Measurements from ENCODE around the gene ADIPOR2.
A peak's percentile ranks its signal among the peaks of the same experiment; 100 is the strongest.

The ADIPOR2 gene

DNA sequence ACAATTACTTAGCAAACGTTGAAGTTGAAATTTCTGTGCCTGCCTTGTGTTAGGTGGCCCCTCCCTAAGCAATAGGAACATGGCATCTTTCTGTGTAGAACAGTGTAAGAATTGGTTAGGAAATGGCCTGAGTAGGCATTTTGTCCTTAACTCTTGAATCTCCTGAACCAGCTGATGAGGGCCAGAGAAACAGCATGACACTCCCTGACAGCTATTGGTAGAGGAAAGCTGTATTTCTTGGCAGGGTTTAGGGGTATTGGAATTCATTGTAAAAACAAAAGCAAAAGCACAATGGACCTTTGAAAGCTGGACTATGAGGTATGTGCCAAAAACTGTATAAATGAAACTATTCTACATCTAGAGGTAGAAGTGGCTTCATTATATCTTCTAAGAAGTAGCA, 88.9 kb downstream of the ADIPOR2 start:
- DNase-seq: no peak

DNA sequence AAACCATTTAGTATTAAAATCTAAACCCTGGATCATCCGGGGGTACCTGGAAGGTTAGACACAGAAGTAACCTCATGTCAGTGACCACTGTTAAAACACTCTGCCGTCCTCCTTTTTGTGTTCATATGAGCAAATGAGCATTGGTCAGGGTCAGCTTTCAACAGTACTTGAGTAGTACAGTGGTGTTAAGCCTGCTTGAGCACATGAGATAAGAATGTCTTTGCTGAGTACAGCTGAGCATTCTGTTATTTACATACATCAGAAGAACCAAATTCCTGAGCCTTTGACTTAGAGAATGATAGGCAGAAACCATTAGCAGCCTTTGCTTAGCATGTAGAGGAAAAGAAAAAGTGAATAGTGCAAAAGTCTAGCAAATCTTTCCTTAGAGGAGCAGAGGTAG, 90.9 kb downstream of the ADIPOR2 start:
- DNase-seq: no peak

DNA sequence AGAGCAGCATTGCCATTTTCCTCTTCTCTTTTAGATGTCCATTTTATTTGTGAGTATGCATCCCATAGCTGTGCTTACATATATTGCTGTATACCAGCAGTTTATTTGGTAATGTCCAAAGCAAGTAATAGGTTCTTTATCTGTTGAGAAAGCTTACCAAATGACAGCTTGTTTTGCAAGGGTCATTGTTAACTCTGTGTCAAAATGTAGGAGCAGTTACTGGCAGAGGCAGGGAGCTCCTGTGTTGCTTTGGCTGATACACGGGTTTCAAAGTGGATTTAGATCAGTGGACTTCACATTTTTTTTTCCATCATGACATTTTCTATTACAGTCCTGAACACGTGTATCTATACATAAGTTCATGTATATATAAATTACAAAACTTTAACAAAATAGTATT, 91.3 kb downstream of the ADIPOR2 start:
- no peak for DNase-seq

DNA sequence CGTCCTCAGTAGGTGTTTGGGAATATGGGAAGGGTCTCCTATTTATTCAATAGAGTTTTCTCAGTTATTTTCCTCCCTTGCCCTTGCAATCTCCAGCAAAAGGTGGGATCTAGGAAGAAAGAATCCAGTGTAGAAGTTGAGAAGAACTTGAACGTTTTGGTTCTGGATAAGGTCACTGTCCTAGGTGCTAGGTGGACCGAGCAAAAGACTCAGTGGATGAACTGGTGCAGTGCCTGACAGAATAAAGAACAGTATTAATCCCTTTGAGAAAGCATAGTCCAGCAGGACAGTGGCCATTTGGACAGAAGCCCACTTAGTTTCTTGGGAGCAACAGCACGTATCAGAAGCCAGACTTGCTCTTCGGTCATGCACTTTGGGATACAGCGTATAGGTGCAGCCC, 96.8 kb downstream of the ADIPOR2 start:
- no peak for DNase-seq

DNA sequence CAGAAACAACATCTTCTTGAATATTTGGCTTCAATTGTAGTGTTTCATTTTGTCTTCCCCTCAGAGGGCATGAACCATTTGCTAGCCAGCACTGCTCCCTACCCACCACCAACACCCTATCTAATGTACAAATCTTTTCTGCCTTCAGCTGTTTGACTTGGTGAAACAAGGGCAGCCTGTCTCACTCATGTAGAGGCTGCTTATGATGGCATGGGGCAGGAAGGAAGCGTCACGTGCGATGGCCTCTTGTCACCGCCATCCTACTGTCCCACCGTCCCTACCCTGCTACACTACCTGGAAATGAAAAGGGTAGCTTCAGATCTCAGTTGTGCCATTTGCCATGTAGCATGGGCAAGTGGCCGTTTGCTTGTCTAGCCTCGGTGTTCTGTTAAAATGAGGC, 99.6 kb downstream of the ADIPOR2 start:
- no peak for DNase-seq

DNA sequence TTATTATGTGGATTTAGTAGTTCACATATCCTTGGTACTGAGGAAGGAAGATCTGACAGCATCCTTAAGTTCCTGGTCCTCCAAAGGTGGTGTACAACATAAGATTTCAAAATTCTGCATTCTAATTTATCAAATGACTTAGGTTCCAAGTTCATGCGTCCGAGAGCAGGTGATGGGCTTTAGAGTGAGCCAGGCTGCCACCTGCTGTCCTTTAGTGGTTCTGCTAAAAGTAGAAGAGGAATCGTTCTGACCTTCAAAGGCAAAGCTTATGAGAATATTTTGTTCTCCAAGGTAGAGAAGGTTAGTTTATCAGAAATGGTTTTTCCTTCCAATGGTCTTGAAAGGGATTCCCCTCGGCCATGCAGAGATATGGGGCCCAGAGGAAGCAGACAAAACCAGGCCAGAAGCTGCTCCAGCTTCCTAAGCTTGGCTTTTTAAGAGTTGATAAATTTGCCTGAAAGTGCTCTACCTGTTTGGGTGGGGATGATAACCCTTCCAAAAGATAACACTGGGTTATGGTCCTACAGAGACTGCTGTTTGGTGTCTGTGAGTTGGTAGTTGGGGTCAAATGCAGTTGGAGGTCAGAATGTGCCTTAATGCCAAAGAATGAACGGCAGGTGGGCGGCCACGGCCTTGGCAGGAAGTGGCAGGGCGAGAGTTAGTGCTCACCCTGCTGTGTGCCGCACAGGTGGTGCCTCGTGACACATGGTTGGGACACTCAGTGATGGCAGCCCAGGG, 100.4 kb downstream of the ADIPOR2 start:
- peak; percentile 49 to 62 for DNase-seq

DNA sequence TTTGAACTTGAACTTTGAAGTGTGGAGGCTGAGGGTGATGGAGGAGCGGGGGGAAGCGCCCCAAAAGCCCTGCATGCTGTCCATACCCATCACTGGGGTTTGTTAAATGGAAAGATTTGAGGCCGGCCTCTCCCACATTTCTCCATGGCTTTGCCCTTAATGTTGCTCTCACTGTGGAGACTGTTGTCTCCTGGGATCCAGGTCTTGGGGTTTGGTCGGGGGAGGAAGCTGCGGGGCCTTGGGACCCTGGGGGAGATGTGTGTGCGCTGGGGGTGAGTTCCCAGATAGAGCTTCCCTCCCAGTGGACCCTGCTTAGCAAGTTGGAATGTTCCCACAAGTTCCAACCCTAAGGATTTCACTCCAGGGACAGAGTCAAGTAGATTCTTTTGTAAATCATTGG, 101.5 kb downstream of the ADIPOR2 start:
- no peak for DNase-seq

DNA sequence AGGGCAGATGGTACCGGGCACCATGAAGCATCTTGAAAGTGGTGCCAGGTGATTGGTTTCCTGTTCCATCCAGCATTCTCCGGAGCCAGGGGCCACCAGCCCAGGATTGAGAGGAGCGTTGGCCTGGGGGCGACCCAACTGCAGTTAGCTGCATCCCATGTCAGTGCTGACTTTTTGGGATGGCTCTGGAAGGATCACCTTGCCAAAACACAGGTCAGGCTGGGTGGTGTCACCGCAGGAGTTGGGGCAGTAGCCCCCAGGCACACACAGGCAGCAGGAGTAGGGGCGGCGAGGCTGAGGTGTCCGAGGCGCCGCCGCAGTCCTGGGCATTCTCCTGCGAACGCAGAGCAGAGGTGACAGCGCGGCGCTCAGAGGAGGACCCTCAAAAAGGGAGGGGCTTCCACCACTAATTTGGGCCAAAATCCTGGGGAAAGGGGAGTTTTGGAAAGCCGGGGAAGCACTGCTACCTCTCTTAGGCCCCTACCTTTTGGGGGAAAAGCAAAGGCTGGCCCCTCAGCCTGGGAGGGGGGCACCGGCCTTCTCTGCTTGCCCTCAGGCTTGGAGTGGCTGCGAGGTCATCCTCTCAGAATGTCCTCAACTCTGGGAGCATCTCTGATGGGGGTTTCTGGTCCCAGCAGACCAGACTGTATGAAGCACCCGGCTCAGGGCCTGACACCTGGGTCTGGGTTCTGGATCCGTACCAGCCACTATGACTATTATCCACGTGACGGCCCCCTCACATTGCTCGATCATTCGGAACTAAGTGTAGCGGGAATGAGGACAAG, 102.7 kb downstream of the ADIPOR2 start:
- DNase-seq: no peak

DNA sequence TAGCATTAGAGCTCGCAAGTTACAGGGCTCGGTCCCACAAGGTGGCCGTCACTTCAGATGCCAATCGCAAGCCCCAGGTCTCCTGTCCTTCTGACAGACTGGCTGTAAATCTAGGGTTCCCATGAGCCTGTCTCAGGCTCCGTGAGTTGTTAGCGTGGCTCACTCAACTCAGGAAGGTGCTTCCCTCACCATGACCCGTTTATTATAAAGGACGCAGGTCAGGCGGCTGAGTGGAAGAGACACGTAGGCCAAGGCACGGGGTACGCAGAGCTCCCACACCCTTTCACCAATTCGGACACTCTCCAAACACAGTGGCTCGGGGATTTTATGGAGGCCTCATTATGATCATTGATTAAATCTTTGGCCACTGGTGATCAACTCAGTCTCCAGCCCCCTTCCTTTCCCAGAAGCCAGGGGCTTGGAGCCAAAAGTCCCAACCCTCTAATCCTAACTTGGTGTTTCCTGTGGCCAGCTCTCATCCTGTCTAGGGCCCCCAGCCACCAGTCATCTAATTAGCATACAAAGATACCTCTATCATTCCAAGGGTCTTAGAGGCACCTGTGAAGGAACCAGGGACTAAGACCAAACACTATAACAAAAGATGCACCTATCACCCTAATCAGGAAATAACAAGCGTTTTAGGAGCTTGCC, 103.7 kb downstream of the ADIPOR2 start:
- DNase-seq: no peak

DNA sequence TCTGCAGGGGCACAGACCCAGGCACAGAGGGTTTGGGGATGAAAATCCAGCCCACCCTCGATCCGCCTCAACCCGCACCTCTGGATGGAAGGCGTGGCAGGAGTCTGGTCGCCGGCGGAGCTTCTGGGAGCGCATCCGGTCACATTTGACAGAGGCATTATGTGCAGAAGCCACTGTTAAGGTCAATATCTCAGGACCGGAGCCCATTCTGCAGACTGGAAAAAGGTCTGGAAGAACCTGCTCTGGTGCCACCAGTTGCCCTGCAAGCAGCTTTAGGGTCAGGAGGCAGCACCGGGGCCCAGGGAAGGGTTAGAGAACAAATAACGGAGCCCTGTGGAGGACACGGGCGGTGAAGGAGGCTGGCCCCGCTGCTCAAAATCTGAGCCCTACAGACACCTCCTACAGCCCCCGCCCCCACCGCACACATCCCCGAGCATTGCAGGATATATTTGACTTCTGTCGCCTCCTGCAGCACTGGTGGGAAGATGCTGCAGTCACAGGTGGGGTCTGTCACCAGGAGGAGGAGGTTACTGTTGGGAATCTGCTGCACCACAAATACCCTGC, 104.4 kb downstream of the ADIPOR2 start:
- DNase-seq: no peak

DNA sequence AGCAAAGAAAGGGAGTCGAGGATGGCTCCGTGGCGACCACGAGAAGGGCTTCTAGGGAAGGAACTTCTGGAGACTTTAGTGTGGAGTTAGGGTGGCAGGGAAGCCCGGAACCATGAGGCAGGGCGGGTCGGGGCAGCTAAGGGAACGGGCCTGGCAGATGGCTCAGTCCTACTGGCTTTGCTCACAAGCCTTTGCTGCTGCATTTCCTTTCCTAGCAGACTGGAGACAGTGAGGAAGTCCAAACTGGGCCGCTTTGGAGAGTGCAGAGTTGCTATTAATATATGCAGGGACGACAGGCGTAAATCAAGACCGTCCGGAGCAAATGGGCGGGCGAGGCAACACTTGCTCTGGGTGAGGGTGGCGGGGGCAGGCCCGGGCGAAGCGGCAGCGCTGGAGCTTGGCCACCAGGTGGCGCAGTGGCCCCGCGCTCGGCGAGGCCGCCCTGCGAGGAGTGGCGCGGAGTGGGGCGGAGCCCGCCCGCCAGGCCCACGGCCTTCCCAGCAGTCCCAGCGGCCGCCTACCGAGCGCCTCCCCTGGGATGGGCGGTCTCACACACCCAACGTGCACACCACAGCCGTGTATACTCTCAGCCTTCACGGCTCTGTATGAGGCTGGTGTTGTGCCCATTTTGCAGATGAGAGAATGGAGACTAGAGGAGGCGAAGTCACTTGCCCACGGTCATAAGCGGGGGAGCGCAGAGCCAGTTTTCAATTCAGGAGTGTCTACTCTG, 105.1 kb downstream of the ADIPOR2 start:
- DNase-seq: peak; percentile 94

DNA sequence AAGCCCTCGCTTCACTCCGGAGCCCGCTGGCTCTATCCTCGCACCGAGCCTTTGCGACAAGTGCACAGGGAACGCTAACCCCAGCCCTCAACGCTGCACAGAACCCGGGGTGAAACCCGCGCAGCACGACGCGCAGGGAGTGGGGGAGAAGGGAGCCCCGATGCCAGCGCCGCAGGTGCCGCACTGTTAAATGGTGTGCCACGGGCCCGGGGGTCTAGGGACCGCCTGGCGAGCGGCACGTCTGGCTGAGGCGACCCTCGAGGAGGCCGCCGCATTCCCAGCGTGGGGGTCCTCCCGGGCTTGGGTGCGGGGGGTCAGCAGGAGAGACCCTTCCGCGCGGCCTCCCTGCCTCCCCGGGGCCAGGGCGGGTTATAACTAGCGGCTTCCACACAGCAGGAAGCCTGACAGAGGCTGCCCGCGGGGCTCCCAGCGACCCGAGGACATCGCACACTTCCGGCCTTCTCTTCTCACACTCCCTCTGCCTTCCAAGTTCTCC, 105.7 kb downstream of the ADIPOR2 start:
- peak; percentile 43 to 47 for DNase-seq

DNA sequence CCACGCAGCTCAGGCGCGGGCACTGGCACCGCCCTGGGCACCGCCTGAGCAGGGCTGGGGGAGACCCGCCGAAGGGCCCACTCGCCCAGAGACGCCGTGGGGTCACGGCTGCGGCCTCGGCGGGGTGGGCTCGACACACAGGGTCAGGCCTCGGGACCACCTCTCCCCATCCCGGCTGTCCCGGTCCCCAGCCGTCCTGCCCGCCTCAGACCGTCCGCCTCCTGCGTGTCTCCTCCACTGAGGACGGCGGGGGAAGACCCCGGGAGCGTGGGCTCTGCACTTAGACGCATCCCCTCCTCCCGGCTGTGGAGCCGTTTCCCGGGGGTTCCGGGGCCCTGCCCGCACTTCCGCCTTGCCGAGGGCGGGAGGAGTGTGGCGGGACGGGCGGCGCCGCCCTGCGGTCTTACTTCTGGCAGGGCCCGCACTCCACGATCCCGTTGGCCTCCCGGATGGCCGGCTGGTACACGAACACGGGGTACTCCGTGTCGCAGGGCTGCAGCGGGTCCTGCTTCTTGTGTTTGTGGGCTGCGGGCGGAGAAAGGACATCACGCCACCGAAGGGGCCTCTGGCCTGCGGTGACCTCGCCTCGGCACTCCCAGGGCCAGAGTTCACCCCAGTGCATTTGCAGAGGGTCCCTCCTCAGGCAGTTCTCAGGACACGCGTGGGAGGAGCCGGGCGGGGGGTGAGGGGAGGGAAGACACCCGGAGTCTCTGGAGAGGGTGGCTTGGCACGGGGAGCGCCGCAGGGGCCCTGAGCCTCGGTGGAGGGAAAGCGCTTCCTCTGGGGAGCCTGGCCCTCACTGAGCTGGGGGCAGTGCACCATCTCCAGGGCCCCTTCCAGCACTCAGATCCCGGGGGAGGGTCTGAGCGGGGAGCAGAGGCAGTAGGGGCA, 106.4 kb downstream of the ADIPOR2 start:
- peak; percentile 52 to 65 for DNase-seq

DNA sequence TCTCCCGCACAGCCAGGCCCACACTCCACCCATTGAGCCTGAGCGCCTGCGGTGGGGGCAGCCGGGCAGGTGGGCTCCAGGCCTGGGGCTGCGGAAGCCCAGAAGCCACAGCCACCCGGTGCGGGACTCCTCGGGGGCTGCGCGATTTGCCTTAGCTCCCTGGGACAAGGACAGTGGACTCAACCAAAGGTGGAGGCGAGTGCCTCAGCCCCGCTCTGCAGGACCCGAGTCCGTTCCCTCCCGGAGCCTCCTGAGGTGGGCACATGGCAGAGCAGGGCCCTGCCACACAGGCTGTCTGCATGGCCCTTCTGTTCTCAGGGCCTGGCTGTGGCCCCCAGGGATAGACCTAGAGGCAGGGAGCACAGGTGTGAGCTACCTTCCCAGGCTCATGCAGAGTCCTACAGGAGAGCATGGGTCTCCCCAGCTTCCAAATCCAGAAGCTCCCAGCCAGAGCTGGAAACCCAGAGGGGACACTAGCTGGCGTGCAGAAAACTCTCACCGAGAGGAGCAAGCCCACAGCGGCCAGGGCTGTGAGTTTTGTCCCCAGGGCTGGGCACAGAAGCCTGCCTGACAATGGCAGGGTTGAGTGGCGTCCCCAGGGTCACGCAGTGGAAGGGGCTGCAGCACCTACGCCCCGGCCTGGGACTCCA, 107.2 kb downstream of the ADIPOR2 start:
- DNase-seq: no peak

DNA sequence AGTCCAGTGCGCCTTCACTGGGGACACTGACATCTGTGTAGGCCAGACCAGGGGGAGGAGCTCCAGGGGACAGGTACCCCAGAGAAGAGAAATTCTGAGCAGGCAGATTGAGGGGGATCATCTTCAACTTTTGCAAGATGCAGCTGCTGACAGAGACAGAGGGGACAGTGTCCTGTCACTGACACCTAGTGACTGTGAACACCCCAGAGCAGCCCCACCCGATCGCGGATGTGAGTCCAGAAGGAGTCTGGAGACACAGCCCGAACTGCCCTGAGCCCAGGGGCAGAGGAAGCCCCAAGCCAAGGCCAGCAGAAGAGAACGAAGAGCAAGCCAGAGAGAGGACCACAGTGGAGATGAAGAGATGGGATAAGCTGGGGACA, 107.8 kb downstream of the ADIPOR2 start:
- DNase-seq: no peak

DNA sequence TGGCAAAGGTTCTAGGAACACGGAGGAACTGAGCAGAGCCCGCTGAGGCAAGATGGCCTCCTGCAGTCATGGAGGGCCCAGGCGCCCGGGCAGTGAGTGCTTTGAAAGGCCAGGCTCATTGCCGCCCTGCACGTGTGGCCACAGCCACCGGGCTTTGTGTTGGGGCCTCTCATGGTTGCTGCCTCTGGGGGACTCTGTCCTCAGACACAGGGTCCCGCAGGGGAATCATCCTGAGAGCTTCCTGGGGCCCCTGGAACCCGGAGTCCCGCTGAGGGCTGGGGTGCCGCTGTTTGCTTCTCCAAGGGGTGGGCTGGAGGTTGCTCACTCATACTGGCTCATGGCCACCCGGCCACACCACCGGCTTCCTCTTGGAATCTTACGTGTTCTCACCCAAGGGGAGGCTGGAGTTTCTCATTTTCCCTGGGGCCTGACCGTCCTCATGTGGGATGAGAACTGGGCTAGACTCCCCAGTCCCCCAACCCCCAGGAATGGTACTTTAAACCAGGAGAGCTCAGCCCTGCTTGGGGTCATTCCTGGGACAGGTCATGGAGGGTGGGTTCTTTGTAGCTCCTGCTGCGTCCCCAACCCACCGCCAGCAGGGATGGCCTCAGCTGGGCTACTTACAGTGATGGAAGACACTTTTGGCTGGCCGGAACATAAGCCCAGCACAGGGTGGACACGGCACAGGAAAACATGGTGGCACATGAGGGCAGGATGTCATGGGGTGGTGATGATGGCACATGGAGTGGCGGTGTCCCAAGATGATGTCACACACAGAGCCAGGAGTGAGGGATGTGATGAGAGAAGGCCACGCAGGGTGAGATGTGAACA, 108.4 kb downstream of the ADIPOR2 start:
- no peak for DNase-seq

DNA sequence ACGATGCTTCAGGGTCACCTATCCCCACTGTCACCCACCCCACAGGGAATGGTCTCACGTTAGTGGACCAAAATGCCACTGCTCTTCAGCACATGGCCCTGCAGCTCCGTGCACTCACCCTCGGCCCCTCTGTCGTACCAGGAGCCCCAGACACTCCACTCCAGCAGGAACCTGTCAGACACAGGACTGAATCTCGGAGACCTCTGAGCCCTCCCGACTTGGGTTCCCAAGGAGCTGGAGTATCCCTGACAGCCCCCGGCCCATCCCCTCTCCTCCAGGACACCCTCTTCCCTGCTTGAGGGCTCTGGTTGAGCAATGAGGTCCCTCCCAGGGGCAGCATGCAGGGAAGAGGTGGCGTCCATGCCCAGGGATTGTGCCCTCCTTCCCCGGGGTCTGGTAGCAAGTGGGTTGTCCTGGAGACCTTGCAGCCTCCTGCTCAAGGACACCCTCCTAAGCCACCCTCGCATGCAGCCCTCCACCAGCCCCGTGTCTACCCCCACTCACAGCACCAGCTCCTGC, 109.1 kb downstream of the ADIPOR2 start:
- DNase-seq: no peak

DNA sequence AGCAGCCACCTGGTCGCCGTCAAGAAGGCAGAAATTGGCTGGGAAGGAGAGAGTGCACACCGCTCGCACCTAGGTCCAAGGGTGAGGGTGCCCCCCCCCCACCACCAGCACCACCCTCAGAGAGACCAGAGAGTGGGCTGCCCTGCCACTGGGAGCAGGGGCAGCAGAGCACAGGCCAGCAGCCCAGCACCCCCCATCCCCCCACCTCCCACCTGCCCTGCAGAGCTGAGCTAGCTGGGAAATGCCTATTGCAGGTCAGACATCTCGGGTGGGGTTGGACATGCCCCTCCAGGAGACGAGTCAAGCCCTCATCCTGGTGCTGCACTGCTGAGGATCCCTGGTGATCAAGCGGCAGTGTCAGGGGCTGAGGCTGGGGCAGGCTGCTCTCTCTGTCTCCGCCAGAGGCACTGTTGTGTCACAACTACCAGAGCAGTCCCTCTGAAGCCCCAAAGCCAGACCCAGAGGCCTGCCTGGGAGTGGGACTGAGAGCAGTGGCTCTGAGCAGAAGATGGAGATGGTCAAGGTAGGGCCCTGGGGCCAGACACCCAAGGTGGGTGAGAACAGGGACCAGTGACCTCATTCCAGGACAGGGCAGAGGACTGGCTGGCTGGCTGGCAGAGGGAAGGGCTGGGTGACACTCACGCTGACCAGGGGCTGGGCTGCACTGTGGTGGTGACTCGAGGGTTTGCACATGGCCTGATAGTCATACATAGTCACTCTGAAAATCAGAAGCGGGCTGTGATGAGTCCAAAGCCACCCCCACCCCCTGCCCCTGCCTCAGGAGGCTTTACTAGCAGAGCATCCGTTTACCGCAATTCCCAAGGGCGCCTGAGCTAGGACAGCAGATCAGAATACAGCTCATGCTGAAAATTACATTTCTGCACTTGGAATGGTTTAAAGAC, 109.8 kb downstream of the ADIPOR2 start:
- no peak for DNase-seq

All from stimulated activated CD4-positive, alpha-beta T cell treated with anti-CD3 and anti-CD28 coated beads, Interleukin-4, amount 100 ng/mL, for 4 hours (primary cell).